Stomach (tissue), 9 donors: ENCODE results near the gene LOXHD1. TPM values are rescaled to one million over a fixed set of nuclear protein-coding genes. Genes with fewer than 3 reads are reported as not detected.

Source experiments
- DNase-seq, 2 donors: peaks; one replicate each; pipeline versions ENCODE4 v3.0.0 to v3.0.0-alpha.2; 2013 to 2019
- H3K27ac ChIP-seq, 5 donors: fragments of 200-600 bp in 4 of 5; sonication (generic) in 4 of 5; one replicate each; pipeline ENCODE4 v1.5.1; 2013 to 2019; ENCODE audit warnings: mild to moderate bottlenecking in 1 of 5, moderate library complexity in 1 of 5
- H3K27me3 ChIP-seq, 3 donors: fragments of 200-600 bp; sonication (generic); one replicate each; pipeline ENCODE4 v1.5.1; 2017 to 2019; ENCODE audit warnings: mixed run types in 1 of 3
- H3K36me3 ChIP-seq, 4 donors: fragments of 200-600 bp; sonication (generic); 1 replicate in 3 of 4; 2 replicates in 1 of 4; pipeline ENCODE4 v1.5.1; 2016 to 2019
- H3K4me1 ChIP-seq, 4 donors: fragments of 200-600 bp; sonication (generic); one replicate each; pipeline ENCODE4 v1.5.1; 2016 to 2019
- H3K4me3 ChIP-seq, 4 donors: fragments of 200-600 bp; sonication (generic) in 3 of 4; one replicate each; pipeline ENCODE4 v1.5.1; 2016 to 2019; ENCODE audit warnings: mild to moderate bottlenecking in 1 of 4
- H3K9me3 ChIP-seq, 4 donors: fragments of 200-600 bp; sonication (generic); one replicate each; pipeline ENCODE4 v1.5.1; 2016 to 2019
- CTCF ChIP-seq, 7 experiments: fragments of 450-650 bp in 4 of 7; fragments of 200-600 bp in 3 of 7; sonication (generic) in 3 of 7; IDR thresholded peaks; one replicate each; pipeline ENCODE4 v1.5.1; 2016 to 2019; ENCODE audit warnings: antibody characterized with exemption in 7 of 7, control low read depth in 2 of 7, mild to moderate bottlenecking in 1 of 7
- EP300 ChIP-seq: sonication (generic); formaldehyde crosslinking; IDR thresholded peaks from one replicate; pipeline ENCODE4 v1.6.1; 2017; ENCODE audit warnings: antibody characterized with exemption
- POLR2A ChIP-seq, 4 donors: fragments of 450-650 bp; IDR thresholded peaks; one replicate each; pipeline ENCODE4 v1.6.1; 2016; ENCODE audit warnings: antibody characterized with exemption in 4 of 4, control low read depth in 2 of 4, mild to moderate bottlenecking in 1 of 4, moderate library complexity in 1 of 4
- POLR2AphosphoS5 ChIP-seq, 3 donors: sonication (generic); formaldehyde crosslinking; IDR thresholded peaks; one replicate each; pipeline ENCODE4 v1.6.1; 2016; ENCODE audit warnings: antibody characterized with exemption in 3 of 3
- WGBS, 5 donors: extraction: QIAGEN DNeasy Blood & Tissue Kit in 3 of 5; methylation state at CpG; one replicate each; pipeline versions ENCODE4 v1.1.5 to v1.1.7; 2013 to 2018; 5-methylcytosine and 5-hydroxymethylcytosine counted together
- intact Hi-C: fragments of 100-400 bp; cut with DNase I; formaldehyde crosslinking; loops from one replicate; pipeline ENCODE4 v1.15.1; 2023; ENCODE audit warnings: low total_unique reads
- polyA plus RNA-seq, 3 donors: library from polyadenylated mRNA; stranded (reverse); fragments of 200-250 nt; gene quantifications; one replicate each; pipeline ENCODE4 v1.2.3, GENCODE V29; 2013
- total RNA-seq, 5 donors: library from RNA; depleted of rRNA; stranded (reverse); fragments of >200 nt; gene quantifications; one replicate each; pipeline versions ENCODE4 v1.1.0 to v1.2.3, GENCODE V29; 2014 to 2016
- donor health status: healthy with polysubstance abuse.
- donor health status: Bipolar disorder and iron deficiency.
- donor health status: healthy.

Gene LOXHD1
- total and polyA plus RNA-seq, 8 donors, result 0.03 to 1.3 (median 0.29) TPM; not detected in 4

- no peak overlapping the region for H3K4me3 ChIP-seq
- TF ChIP-seq EP300 (no peak), POLR2A (IDR thresholded peaks at IDR 0.05) (no peak), POLR2AphosphoS5 (IDR thresholded peaks at IDR 0.05) (no peak), CTCF (IDR thresholded peaks at IDR 0.05) (no peak)
- no peaks in the 10 kb centered on the region for H3K36me3 ChIP-seq
- DNase-seq, result no peak
- H3K27me3 ChIP-seq, result no peaks in the 10 kb centered on the region
- H3K27ac ChIP-seq, result no peak overlapping the region
- intact Hi-C loops, result no loop called here
- H3K9me3 ChIP-seq, result no peaks in the 10 kb centered on the region
- no peaks in the 10 kb centered on the region for H3K4me1 ChIP-seq
Observed at GRCh38 chr18:46615720-46616119, 41.3 kb downstream of the LOXHD1 start.

GRCh38 chr18:46609048-46609447 lies 48.0 kb downstream of the LOXHD1 start:
- Histone ChIP-seq H3K4me3 (no peak overlapping the region), H3K27me3 (no peaks in the 10 kb centered on the region), H3K36me3 (no peaks in the 10 kb centered on the region), H3K4me1 (no peaks in the 10 kb centered on the region), H3K27ac (no peak overlapping the region), H3K9me3 (no peaks in the 10 kb centered on the region)
- intact Hi-C loops, result no loop called here
- no peak for TF ChIP-seq CTCF (IDR thresholded peaks at IDR 0.05)
- no peak for TF ChIP-seq POLR2AphosphoS5 (IDR thresholded peaks at IDR 0.05)
- TF ChIP-seq EP300, result no peak
- TF ChIP-seq POLR2A (IDR thresholded peaks at IDR 0.05), result no peak
- no peak for DNase-seq
- 72 to 90% (median 73%) methylated on average over 2 of the region's 2 CpGs for WGBS, 5 donors

GRCh38 chr18:46607926-46608325 lies 49.1 kb downstream of the LOXHD1 start:
- H3K9me3 ChIP-seq, result no peaks in the 10 kb centered on the region
- intact Hi-C loops, result no loop called here
- TF ChIP-seq CTCF (IDR thresholded peaks at IDR 0.05) (no peak), EP300 (no peak), POLR2AphosphoS5 (IDR thresholded peaks at IDR 0.05) (no peak), POLR2A (IDR thresholded peaks at IDR 0.05) (no peak)
- no peaks in the 10 kb centered on the region for H3K36me3 ChIP-seq
- H3K4me1 ChIP-seq, result no peaks in the 10 kb centered on the region
- H3K27me3 ChIP-seq, result no peaks in the 10 kb centered on the region
- H3K4me3 ChIP-seq, result no peak overlapping the region
- 64 to 82% (median 75%) methylated on average over 5 of the region's 5 CpGs for WGBS, 5 donors
- H3K27ac ChIP-seq, result no peak overlapping the region
- no peak for DNase-seq

GRCh38 chr18:46601141-46601805 lies 55.7 kb downstream of the LOXHD1 start:
- intact Hi-C loops, result no loop called here
- Histone ChIP-seq H3K4me3 (peak overlapping the region in 1 of 4 donors; percentile 9), H3K27me3 (no peaks in the 10 kb centered on the region), H3K36me3 (no peaks in the 10 kb centered on the region), H3K27ac (no peak overlapping the region), H3K9me3 (no peaks in the 10 kb centered on the region), H3K4me1 (no peaks in the 10 kb centered on the region)
- WGBS, 5 donors, result 67 to 74% (median 73%) methylated on average over 17 of the region's 17 CpGs
- no peak for TF ChIP-seq CTCF (IDR thresholded peaks at IDR 0.05)
- no peak for TF ChIP-seq POLR2AphosphoS5 (IDR thresholded peaks at IDR 0.05)
- no peak for TF ChIP-seq EP300
- no peak for TF ChIP-seq POLR2A (IDR thresholded peaks at IDR 0.05)
- DNase-seq, result no peak
